Measurements from ENCODE around the gene TMEM131L.
"Not testable (repeated sequence)": the region's sequence is repeated elsewhere in the genome, so short reads cannot be mapped to it uniquely, and the experiment has no call there.

TMEM131L gene

DNA sequence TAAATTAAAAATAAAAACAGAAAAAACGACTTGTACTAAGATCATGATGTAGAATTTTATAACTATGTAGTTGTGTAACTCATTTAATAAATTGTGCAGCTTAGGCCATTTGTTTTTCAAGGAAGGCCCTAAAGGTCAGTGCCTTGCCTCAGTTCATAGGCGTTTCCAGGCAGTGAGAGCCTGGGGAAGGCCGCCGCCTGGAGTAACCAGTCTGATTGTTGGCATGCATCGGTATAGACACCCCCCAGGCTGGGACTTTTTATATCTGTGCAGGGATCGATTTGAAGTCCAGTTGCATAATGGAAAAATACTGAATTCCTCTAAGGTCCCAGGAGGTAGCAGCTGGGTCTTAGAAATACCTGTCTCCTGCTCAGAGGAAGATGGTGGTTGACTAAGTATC lies 77.2 kb downstream of the TMEM131L start:
- Histone ChIP-seq H3K9me3 (ENCODE audit: control insufficient read depth, insufficient read depth, low read length) (no peaks in the 10 kb centered on the region), H3K36me3 (ENCODE audit: control insufficient read depth, insufficient read depth, low read length) (no peaks in the 10 kb centered on the region), H3K27ac (ENCODE audit: low read length) (no peak overlapping the region), H3K4me1 (ENCODE audit: control insufficient read depth, insufficient read depth, low read length) (0 out of 2 replicates have a peak, but pooled peaks cover 1% of the 10 kb centered on the region), H3K4me3 (ENCODE audit: low read length) (no peak overlapping the region), H3K27me3 (ENCODE audit: control insufficient read depth, insufficient read depth, low read length) (no peaks in the 10 kb centered on the region)
- no CpG with 5 or more reads among the region's 6 CpGs for WGBS (ENCODE audit: insufficient coverage, insufficient read length)
- no peak for DNase-seq (ENCODE audit: low read depth, low spot score)

DNA sequence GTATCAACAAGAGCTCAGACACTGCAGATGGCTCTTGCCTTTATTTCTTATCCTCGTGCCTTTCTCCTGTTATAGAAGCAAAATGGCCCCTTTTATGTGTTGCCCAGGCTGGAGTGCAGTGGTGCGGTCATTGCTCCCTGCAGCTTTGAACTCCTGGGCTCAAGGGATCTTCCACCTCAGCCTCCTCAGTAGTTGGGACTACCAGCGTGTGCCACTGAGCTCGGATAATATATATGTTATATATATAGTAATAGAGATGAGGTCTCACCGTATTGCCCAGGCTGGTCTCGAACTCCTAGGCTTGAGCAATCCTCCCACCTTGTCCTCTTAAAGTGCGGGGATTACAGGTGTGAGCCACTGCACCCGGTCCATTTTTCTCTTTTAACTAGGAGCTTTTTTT lies 79.7 kb downstream of the TMEM131L start:
- no peaks in the 10 kb centered on the region for H3K9me3 ChIP-seq (ENCODE audit: control insufficient read depth, insufficient read depth, low read length)
- no peak overlapping the region for H3K27ac ChIP-seq (ENCODE audit: low read length)
- H3K4me1 ChIP-seq (ENCODE audit: control insufficient read depth, insufficient read depth, low read length) = 0 out of 2 replicates have a peak, but pooled peaks cover 1% of the 10 kb centered on the region
- no peaks in the 10 kb centered on the region for H3K36me3 ChIP-seq (ENCODE audit: control insufficient read depth, insufficient read depth, low read length)
- WGBS (ENCODE audit: insufficient coverage, insufficient read length) = no CpG with 5 or more reads among the region's 8 CpGs
- H3K4me3 ChIP-seq (ENCODE audit: low read length) = no peak overlapping the region
- no peaks in the 10 kb centered on the region for H3K27me3 ChIP-seq (ENCODE audit: control insufficient read depth, insufficient read depth, low read length)
- no peak for DNase-seq (ENCODE audit: low read depth, low spot score)

GRCh38 chr4:153546280-153546679 lies 80.1 kb downstream of the TMEM131L start:
- H3K36me3 ChIP-seq (ENCODE audit: control insufficient read depth, insufficient read depth, low read length) = no peaks in the 10 kb centered on the region
- WGBS (ENCODE audit: insufficient coverage, insufficient read length) = 100% methylated on average over 1 of the region's 3 CpGs
- no peaks in the 10 kb centered on the region for H3K9me3 ChIP-seq (ENCODE audit: control insufficient read depth, insufficient read depth, low read length)
- H3K27me3 ChIP-seq (ENCODE audit: control insufficient read depth, insufficient read depth, low read length) = no peaks in the 10 kb centered on the region
- H3K4me3 ChIP-seq (ENCODE audit: low read length) = no peak overlapping the region
- no peak overlapping the region for H3K27ac ChIP-seq (ENCODE audit: low read length)
- H3K4me1 ChIP-seq (ENCODE audit: control insufficient read depth, insufficient read depth, low read length) = 0 out of 2 replicates have a peak, but pooled peaks cover 1% of the 10 kb centered on the region
- no peak for DNase-seq (ENCODE audit: low read depth, low spot score)

DNA sequence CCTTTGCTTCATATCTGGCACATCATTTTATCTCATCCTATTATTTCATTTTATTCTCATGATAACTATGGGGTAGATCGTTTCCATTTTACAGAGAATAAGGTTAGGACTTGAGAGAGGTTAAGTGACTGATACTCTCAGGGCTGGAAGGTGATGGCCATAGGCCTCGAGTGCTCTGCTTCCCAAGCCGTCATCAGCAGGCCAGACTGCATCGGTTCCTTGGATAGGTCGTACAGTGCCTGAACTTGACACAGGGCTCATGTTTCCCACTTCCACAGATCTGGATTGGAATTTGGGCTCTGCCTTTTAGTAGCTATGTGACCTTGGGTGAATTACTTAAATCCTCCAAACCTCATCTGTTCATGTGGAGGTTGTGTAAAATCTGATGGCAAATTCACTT lies 81.4 kb downstream of the TMEM131L start:
- H3K4me1 ChIP-seq (ENCODE audit: control insufficient read depth, insufficient read depth, low read length) = 0 out of 2 replicates have a peak, but pooled peaks cover 1% of the 10 kb centered on the region
- WGBS (ENCODE audit: insufficient coverage, insufficient read length) = no CpG with 5 or more reads among the region's 5 CpGs
- no peaks in the 10 kb centered on the region for H3K36me3 ChIP-seq (ENCODE audit: control insufficient read depth, insufficient read depth, low read length)
- H3K4me3 ChIP-seq (ENCODE audit: low read length) = no peak overlapping the region
- no peaks in the 10 kb centered on the region for H3K9me3 ChIP-seq (ENCODE audit: control insufficient read depth, insufficient read depth, low read length)
- no peak overlapping the region for H3K27ac ChIP-seq (ENCODE audit: low read length)
- no peak for DNase-seq (ENCODE audit: low read depth, low spot score)
- no peaks in the 10 kb centered on the region for H3K27me3 ChIP-seq (ENCODE audit: control insufficient read depth, insufficient read depth, low read length)

DNA sequence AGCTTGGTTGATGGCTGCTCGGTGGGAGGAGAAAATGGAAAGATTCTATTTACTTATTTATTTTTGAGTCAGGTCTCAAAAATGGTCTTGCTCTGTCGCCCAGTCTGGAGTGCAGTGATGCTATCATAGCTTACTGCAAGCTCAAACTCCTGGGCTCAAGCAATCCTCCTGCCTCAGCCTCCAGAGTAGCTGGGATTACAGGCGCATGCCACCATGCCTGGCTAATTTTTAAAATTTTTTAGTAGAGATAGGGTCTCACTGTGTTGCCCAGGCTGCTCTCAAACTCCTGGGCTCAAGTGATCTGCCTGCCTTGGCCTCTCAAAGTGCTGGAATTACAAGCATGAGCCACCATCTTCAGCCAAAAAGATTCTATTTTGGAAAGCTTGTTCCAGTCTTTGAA lies 82.7 kb downstream of the TMEM131L start:
- not testable (repeated sequence) for DNase-seq (ENCODE audit: low read depth, low spot score); H3K36me3 ChIP-seq (ENCODE audit: control insufficient read depth, insufficient read depth, low read length); H3K27ac ChIP-seq (ENCODE audit: low read length); H3K9me3 ChIP-seq (ENCODE audit: control insufficient read depth, insufficient read depth, low read length); H3K27me3 ChIP-seq (ENCODE audit: control insufficient read depth, insufficient read depth, low read length); H3K4me3 ChIP-seq (ENCODE audit: low read length); H3K4me1 ChIP-seq (ENCODE audit: control insufficient read depth, insufficient read depth, low read length)
- WGBS (ENCODE audit: insufficient coverage, insufficient read length) = no CpG with 5 or more reads among the region's 3 CpGs

- Histone ChIP-seq H3K9me3 (ENCODE audit: control insufficient read depth, insufficient read depth, low read length) (no peaks in the 10 kb centered on the region), H3K36me3 (ENCODE audit: control insufficient read depth, insufficient read depth, low read length) (no peaks in the 10 kb centered on the region), H3K27ac (ENCODE audit: low read length) (no peak overlapping the region), H3K4me1 (ENCODE audit: control insufficient read depth, insufficient read depth, low read length) (no peaks in the 10 kb centered on the region), H3K27me3 (ENCODE audit: control insufficient read depth, insufficient read depth, low read length) (no peaks in the 10 kb centered on the region), H3K4me3 (ENCODE audit: low read length) (no peak overlapping the region)
- WGBS (ENCODE audit: insufficient coverage, insufficient read length) = no CpG with 5 or more reads among the region's 1 CpG
- DNase-seq (ENCODE audit: low read depth, low spot score) = no peak
Measured at GRCh38 chr4:153549405-153549804, 83.2 kb downstream of the TMEM131L start.

- WGBS (ENCODE audit: insufficient coverage, insufficient read length) = no CpG with 5 or more reads among the region's 6 CpGs
- H3K4me3 ChIP-seq (ENCODE audit: low read length) = no peak overlapping the region
- no peaks in the 10 kb centered on the region for H3K27me3 ChIP-seq (ENCODE audit: control insufficient read depth, insufficient read depth, low read length)
- DNase-seq (ENCODE audit: low read depth, low spot score) = no peak
- H3K4me1 ChIP-seq (ENCODE audit: control insufficient read depth, insufficient read depth, low read length) = no peaks in the 10 kb centered on the region
- H3K9me3 ChIP-seq (ENCODE audit: control insufficient read depth, insufficient read depth, low read length) = no peaks in the 10 kb centered on the region
- no peak overlapping the region for H3K27ac ChIP-seq (ENCODE audit: low read length)
- no peaks in the 10 kb centered on the region for H3K36me3 ChIP-seq (ENCODE audit: control insufficient read depth, insufficient read depth, low read length)
Measured at GRCh38 chr4:153553155-153553818, 87.1 kb downstream of the TMEM131L start.

DNA sequence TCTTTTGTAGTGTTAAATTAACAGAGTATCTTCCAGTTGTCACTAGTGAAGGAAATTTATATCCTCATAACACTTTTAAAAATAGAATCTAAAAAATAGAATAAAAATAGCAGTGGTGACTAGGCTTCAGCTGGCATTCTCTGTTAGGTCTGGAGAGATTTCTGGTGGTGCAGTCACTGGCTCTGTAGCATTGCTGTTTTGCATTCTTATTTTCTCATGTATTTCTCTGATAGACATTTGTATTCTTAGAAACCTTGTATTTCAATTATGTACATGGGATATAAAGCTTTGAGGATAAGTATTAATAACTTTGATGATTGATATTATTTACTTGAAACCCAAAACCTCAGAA lies 87.6 kb downstream of the TMEM131L start:
- Histone ChIP-seq H3K4me1 (ENCODE audit: control insufficient read depth, insufficient read depth, low read length) (no peaks in the 10 kb centered on the region), H3K27ac (ENCODE audit: low read length) (no peak overlapping the region), H3K4me3 (ENCODE audit: low read length) (no peak overlapping the region), H3K27me3 (ENCODE audit: control insufficient read depth, insufficient read depth, low read length) (no peaks in the 10 kb centered on the region), H3K9me3 (ENCODE audit: control insufficient read depth, insufficient read depth, low read length) (no peaks in the 10 kb centered on the region), H3K36me3 (ENCODE audit: control insufficient read depth, insufficient read depth, low read length) (no peaks in the 10 kb centered on the region)
- DNase-seq (ENCODE audit: low read depth, low spot score) = no peak

GRCh38 chr4:153555730-153556434 lies 89.7 kb downstream of the TMEM131L start:
- Histone ChIP-seq H3K4me3 (ENCODE audit: low read length) (no peak overlapping the region), H3K4me1 (ENCODE audit: control insufficient read depth, insufficient read depth, low read length) (no peaks in the 10 kb centered on the region), H3K9me3 (ENCODE audit: control insufficient read depth, insufficient read depth, low read length) (no peaks in the 10 kb centered on the region), H3K27me3 (ENCODE audit: control insufficient read depth, insufficient read depth, low read length) (no peaks in the 10 kb centered on the region), H3K36me3 (ENCODE audit: control insufficient read depth, insufficient read depth, low read length) (no peaks in the 10 kb centered on the region; the same call in 1 of the 2 replicates), H3K27ac (ENCODE audit: low read length) (no peak overlapping the region)
- WGBS (ENCODE audit: insufficient coverage, insufficient read length) = no CpG with 5 or more reads among the region's 5 CpGs
- no peak for DNase-seq (ENCODE audit: low read depth, low spot score)

GRCh38 chr4:153556435-153556815 lies 90.3 kb downstream of the TMEM131L start:
- WGBS (ENCODE audit: insufficient coverage, insufficient read length) = no CpG with 5 or more reads among the region's 3 CpGs
- Histone ChIP-seq H3K4me1 (ENCODE audit: control insufficient read depth, insufficient read depth, low read length) (no peaks in the 10 kb centered on the region), H3K27ac (ENCODE audit: low read length) (no peak overlapping the region), H3K36me3 (ENCODE audit: control insufficient read depth, insufficient read depth, low read length) (no peaks in the 10 kb centered on the region; the same call in 1 of the 2 replicates), H3K4me3 (ENCODE audit: low read length) (no peak overlapping the region), H3K9me3 (ENCODE audit: control insufficient read depth, insufficient read depth, low read length) (no peaks in the 10 kb centered on the region), H3K27me3 (ENCODE audit: control insufficient read depth, insufficient read depth, low read length) (no peaks in the 10 kb centered on the region)
- no peak for DNase-seq (ENCODE audit: low read depth, low spot score)

DNA sequence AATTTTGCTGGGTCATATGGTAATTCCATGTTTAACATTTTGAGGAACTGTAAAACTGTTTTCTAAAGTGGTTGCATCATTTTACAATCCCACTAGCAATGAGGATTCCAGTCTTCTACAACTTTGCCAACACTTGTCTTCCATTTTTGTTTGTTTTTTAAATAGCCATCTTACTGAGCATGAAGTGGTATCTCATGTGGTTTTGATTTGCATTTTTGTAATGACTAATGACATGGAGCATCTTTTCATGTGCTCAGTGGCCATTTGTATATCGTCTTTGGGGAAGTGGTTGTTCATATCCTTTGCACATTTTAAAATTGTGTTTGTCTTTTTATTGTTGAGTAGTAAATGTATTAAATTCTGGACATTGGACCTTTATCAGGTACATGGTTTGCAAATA lies 94.7 kb downstream of the TMEM131L start:
- Histone ChIP-seq H3K27ac (ENCODE audit: low read length) (no peak overlapping the region), H3K4me1 (ENCODE audit: control insufficient read depth, insufficient read depth, low read length) (no peaks in the 10 kb centered on the region), H3K27me3 (ENCODE audit: control insufficient read depth, insufficient read depth, low read length) (no peaks in the 10 kb centered on the region), H3K4me3 (ENCODE audit: low read length) (no peak overlapping the region), H3K36me3 (ENCODE audit: control insufficient read depth, insufficient read depth, low read length) (no peaks in the 10 kb centered on the region; the same call in 1 of the 2 replicates), H3K9me3 (ENCODE audit: control insufficient read depth, insufficient read depth, low read length) (no peaks in the 10 kb centered on the region)
- DNase-seq (ENCODE audit: low read depth, low spot score) = no peak
- WGBS (ENCODE audit: insufficient coverage, insufficient read length) = no CpG with 5 or more reads among the region's 1 CpG
